Prostate gland (tissue), 2 donors: Measurements from ENCODE around the gene PGM3. TPM values are rescaled to one million over a fixed set of nuclear protein-coding genes. Genes with fewer than 3 reads are reported as not detected.

Experiments
- DNase-seq: peaks from one replicate; pipeline ENCODE4 v3.0.0-alpha.2; 2019; ENCODE audit warnings: low spot score
- H3K27ac ChIP-seq, 2 donors: fragments of 200-600 bp; sonication (generic); 2 replicates each; pipeline ENCODE4 v1.5.1; 2017 to 2019
- H3K27me3 ChIP-seq: fragments of 200-600 bp; sonication (generic); replicated peaks from 2 replicates; pipeline ENCODE4 v1.5.1; 2019; ENCODE audit not compliant: insufficient read depth
- H3K36me3 ChIP-seq, 2 donors: fragments of 200-600 bp; sonication (generic); 1 replicate in 1 of 2; 2 replicates in 1 of 2; pipeline versions ENCODE4 v1.5.1 to v1.8.1; 2017 to 2019
- H3K4me1 ChIP-seq: fragments of 200-600 bp; sonication (generic); replicated peaks from 2 replicates; pipeline ENCODE4 v1.5.1; 2019
- H3K4me3 ChIP-seq, 2 donors: fragments of 200-600 bp; sonication (generic); 2 replicates each; pipeline ENCODE4 v1.5.1; 2017 to 2019
- H3K9me3 ChIP-seq: fragments of 200-600 bp; sonication (generic); 2 replicates; pipeline ENCODE4 v1.5.1; 2017
- POLR2A ChIP-seq: fragments of 450-650 bp; IDR thresholded peaks from one replicate; pipeline ENCODE4 v1.6.1; 2016; ENCODE audit warnings: antibody characterized with exemption, mild to moderate bottlenecking
- POLR2AphosphoS5 ChIP-seq: sonication (generic); formaldehyde crosslinking; IDR thresholded peaks from one replicate; pipeline ENCODE4 v1.6.1; 2017; ENCODE audit warnings: antibody characterized with exemption
- WGBS: methylation state at CpG from one replicate; pipeline ENCODE4 v1.1.5; 2018; 5-methylcytosine and 5-hydroxymethylcytosine counted together
- intact Hi-C: fragments of 100-400 bp; cut with DNase I; formaldehyde crosslinking; loops from one replicate; pipeline ENCODE4 v1.14.2; 2022
- total RNA-seq, 2 donors: library from RNA; depleted of rRNA; stranded (reverse); fragments of >200 nt; gene quantifications; one replicate each; pipeline ENCODE4 v1.1.0, GENCODE V29; 2016
- TF ChIP-seq, protein P1 (sequence below), 4 experiments: fragments of 200-600 bp in 2 of 4; fragments of 450-650 bp in 2 of 4; sonication (generic) in 2 of 4; IDR thresholded peaks; 1 replicate in 3 of 4; 2 replicates in 1 of 4; pipeline ENCODE4 v1.5.1; 2016 to 2019; ENCODE audit warnings: antibody characterized with exemption in 4 of 4, mild to moderate bottlenecking in 2 of 4, moderate library complexity in 2 of 4

Gene PGM3
- total RNA-seq, 2 donors from 2014 or later = 31.6 to 74.8 TPM

DNA sequence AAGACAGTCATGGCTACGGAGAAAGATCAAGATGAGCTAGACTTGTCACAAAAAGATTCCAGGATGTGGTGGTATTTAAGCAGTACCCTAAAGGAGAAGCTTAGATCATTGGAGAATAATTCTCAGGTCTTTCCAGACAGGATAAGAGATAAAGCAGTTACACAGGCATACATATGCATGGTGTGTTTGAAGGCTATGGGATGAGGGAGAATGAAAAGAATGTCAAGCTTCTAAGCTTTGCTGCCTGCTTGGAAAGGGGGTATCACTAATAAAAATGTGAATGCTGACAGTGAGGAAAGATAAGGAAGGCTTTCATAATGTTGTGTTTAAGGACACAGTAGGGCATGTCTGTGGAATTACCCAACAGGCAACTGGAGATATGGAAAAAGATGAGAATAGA lies 28.2 kb upstream of the PGM3 start:
- no peak overlapping the region for H3K4me3 ChIP-seq
- H3K27me3 ChIP-seq = no peaks in the 10 kb centered on the region
- WGBS = 82% methylated on average over 1 of the region's 1 CpG
- TF ChIP-seq, protein P1, sequence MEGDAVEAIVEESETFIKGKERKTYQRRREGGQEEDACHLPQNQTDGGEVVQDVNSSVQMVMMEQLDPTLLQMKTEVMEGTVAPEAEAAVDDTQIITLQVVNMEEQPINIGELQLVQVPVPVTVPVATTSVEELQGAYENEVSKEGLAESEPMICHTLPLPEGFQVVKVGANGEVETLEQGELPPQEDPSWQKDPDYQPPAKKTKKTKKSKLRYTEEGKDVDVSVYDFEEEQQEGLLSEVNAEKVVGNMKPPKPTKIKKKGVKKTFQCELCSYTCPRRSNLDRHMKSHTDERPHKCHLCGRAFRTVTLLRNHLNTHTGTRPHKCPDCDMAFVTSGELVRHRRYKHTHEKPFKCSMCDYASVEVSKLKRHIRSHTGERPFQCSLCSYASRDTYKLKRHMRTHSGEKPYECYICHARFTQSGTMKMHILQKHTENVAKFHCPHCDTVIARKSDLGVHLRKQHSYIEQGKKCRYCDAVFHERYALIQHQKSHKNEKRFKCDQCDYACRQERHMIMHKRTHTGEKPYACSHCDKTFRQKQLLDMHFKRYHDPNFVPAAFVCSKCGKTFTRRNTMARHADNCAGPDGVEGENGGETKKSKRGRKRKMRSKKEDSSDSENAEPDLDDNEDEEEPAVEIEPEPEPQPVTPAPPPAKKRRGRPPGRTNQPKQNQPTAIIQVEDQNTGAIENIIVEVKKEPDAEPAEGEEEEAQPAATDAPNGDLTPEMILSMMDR (IDR thresholded peaks at IDR 0.05) = no peak
- TF ChIP-seq POLR2AphosphoS5 (no peak), POLR2A (no peak)
- no peaks in the 10 kb centered on the region for H3K9me3 ChIP-seq
- no peaks in the 10 kb centered on the region for H3K4me1 ChIP-seq
- DNase-seq = no peak
- no peak overlapping the region for H3K27ac ChIP-seq
- intact Hi-C loops = loop anchor here (5.0 kb wide), 1 partner anchor 196 kb away; no protein-coding TSS in a partner anchor
- H3K36me3 ChIP-seq = no peaks in the 10 kb centered on the region

DNA sequence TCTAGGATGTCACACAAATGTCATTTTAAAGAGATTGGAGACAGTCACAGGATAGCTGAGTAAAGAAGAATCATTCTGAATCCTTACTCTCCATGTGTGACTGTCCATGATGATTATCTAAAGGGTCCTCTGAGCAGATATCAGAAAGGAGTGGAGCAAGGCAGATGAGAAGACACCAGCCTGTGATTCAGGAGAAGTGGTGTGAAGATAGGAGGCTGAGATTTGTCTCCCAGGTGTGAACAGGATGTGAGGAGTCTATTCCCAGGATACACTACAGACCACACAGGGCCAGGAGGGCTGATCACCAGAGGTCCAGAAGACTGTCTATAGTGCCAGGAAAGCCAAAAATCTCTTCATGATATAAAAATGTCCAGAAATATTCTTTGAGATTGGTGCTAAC lies 27.1 kb upstream of the PGM3 start:
- H3K27me3 ChIP-seq = no peaks in the 10 kb centered on the region
- no peaks in the 10 kb centered on the region for H3K9me3 ChIP-seq
- H3K4me1 ChIP-seq = no peaks in the 10 kb centered on the region
- H3K36me3 ChIP-seq = no peaks in the 10 kb centered on the region
- H3K27ac ChIP-seq = no peak overlapping the region
- intact Hi-C loops = loop anchor here (5.0 kb wide), 1 partner anchor 197 kb away; no protein-coding TSS in a partner anchor
- no peak overlapping the region for H3K4me3 ChIP-seq
- TF ChIP-seq, protein P1 (IDR thresholded peaks at IDR 0.05) = no peak
- TF ChIP-seq POLR2A (no peak), POLR2AphosphoS5 (no peak)
- DNase-seq = no peak

DNA sequence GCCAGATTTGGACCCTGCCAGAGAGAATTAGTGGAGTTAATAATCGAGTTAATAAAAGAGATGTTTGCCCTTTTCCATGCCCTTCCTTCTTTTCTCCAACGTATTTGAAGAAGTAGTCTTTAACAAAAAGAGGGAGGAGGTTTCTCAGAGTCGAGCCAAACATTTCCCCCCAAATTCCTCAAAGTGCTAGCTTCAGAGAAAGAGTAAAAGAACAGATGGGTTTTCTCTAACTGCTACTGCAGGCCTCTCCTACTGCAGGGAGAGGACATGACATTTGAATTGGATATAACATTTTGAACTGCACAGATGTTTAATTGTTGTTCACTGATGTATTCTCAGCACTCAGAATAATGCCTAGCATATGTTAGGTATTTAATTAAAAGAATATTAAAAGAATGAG lies 25.6 kb upstream of the PGM3 start:
- no peak overlapping the region for H3K27ac ChIP-seq
- H3K27me3 ChIP-seq = no peaks in the 10 kb centered on the region
- TF ChIP-seq POLR2AphosphoS5 (no peak), POLR2A (no peak)
- TF ChIP-seq, protein P1 (IDR thresholded peaks at IDR 0.05) = no peak
- no peaks in the 10 kb centered on the region for H3K36me3 ChIP-seq
- no peaks in the 10 kb centered on the region for H3K4me1 ChIP-seq
- no peaks in the 10 kb centered on the region for H3K9me3 ChIP-seq
- 42% methylated on average over 3 of the region's 3 CpGs for WGBS
- H3K4me3 ChIP-seq = no peak overlapping the region
- DNase-seq = no peak
- intact Hi-C loops = no loop called here

DNA sequence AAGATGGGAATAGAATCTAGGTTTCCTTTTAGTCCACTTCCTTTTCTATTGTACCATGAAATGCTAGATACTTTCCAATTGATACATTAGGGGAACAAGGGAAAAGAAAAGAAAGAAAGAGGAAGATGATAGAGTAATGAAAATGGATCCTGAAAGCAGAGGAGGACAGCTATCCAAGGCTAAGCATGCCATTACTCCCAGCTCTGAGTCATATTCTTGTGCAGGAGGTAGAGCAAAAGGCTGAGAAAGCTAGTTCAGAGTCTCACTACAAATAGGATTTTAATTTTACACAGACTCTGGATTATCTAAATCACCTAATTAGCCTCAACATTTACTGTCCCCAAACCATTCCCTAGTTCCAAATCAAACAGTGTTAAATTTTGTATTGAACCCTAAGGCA lies 23.7 kb upstream of the PGM3 start:
- intact Hi-C loops = no loop called here

More for the DNA sequence above, 23.7 kb upstream of the PGM3 start:
- Histone ChIP-seq H3K4me1 (no peaks in the 10 kb centered on the region), H3K27me3 (no peaks in the 10 kb centered on the region), H3K9me3 (no peaks in the 10 kb centered on the region), H3K27ac (no peak overlapping the region), H3K4me3 (no peak overlapping the region), H3K36me3 (no peaks in the 10 kb centered on the region)
- TF ChIP-seq POLR2A (no peak), POLR2AphosphoS5 (no peak)
- TF ChIP-seq, protein P1 (IDR thresholded peaks at IDR 0.05) = no peak
- no peak for DNase-seq
